Stimulated activated CD4-positive, alpha-beta T cell treated with anti-CD3 and anti-CD28 coated beads, Interleukin-12 subunit alpha, Interleukin-12 subunit beta, amount 100 ng/mL, for 24 hours (primary cell): Measurements from ENCODE around the gene RIPK4.

Experiments used
- DNase-seq, 2 experiments: peaks; one replicate each; pipeline ENCODE4 v3.0.0-alpha.2; 2020; ENCODE audit warnings: low read depth in 2 of 2

Gene RIPK4

DNA sequence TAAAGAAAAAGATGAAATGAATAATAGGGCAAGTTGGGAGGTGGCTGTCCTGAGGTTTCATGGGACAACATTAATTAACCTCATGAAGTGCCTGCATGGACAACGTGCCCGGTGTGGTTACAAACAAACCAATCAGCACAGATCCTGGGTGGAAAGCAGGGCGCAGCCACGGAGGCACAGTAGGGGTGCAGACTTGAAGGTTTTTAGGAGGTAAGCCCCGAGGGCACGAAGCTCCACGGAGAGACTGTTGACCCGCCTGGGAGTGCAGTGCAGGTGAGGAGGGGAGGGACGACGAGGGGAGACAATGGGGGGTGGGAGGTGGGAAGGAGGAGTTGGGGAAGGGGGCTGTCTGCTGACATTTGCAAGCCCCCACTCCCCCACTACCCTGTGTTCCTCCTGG lies 2.3 kb upstream of the RIPK4 start:
- DNase-seq = no peak

GRCh38 chr21:41768437-41769042 lies 1.7 kb upstream of the RIPK4 start:
- DNase-seq = no peak

GRCh38 chr21:41767606-41768436 lies 969 bp upstream of the RIPK4 start:
- DNase-seq = no peak

DNA sequence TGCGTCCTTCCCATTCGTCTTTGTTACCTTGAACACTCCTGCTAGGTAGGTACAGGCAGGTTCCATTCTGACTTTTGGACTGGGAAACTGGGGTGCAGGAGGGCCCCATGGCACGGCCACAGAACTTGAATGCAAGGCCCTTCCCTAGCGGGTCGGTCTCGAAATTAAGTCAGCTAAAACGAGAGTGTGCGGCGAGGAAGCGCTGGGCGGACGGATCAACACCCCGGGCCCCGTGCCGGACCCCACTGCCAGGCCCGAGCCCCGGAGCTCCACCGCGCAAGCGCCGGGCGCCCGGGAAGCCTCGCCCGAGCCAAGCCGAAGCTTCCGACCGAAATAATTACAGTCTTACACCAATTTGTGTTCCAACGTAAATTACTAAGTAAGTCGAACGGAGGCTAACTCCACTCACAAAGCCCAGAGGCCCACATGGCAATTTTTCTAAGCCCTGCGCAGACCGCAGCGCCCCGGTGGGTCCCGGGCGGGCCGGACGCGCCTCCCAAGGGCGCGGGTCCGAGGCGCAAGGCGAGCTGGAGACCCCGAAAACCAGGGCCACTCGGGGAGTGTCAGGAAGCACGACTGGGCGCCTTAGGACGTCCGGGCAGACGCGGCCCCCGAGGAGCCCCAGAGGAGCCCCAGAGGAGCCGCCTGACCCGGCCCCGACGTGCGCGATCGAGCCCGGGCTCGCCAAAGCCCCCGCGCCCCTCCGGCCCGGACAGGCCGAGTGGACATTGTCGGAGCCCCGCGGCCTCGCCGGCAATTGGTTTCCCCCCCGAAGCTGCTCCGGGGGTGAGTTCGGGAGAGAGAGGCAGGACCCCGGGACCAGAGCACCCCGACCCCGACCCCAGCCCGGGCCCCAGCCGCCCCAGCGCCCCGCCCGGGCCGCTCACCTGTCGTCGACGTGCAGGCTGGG lies 624 bp downstream of the RIPK4 start:
- DNase-seq = no peak

DNA sequence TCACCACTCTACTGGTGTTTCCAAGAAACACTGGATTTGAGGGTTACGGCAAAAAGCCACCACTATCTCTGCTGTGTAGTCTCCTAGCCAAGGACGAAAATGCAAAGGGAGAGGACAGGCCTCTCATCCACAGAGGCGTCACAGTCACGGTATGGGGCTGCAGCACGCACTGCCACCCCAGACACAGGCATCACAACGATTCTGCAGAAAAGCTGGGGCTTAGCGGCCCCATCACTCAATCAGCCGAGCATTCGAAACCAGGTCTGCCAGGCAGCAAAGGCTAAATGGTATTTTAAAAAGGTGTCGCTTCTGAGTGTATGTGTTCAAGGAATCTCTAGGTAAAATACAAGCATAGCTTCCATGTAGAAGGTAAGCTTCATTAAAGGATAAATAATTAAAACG lies 1.4 kb downstream of the RIPK4 start:
- no peak for DNase-seq

- no peak for DNase-seq
Observed at GRCh38 chr21:41764558-41765419, 2.1 kb downstream of the RIPK4 start.

- no peak for DNase-seq
Observed at GRCh38 chr21:41763996-41764395, 2.9 kb downstream of the RIPK4 start.

- no peak for DNase-seq
Observed at GRCh38 chr21:41763398-41763931, 3.4 kb downstream of the RIPK4 start.

GRCh38 chr21:41762753-41763152 lies 4.1 kb downstream of the RIPK4 start:
- no peak for DNase-seq

DNA sequence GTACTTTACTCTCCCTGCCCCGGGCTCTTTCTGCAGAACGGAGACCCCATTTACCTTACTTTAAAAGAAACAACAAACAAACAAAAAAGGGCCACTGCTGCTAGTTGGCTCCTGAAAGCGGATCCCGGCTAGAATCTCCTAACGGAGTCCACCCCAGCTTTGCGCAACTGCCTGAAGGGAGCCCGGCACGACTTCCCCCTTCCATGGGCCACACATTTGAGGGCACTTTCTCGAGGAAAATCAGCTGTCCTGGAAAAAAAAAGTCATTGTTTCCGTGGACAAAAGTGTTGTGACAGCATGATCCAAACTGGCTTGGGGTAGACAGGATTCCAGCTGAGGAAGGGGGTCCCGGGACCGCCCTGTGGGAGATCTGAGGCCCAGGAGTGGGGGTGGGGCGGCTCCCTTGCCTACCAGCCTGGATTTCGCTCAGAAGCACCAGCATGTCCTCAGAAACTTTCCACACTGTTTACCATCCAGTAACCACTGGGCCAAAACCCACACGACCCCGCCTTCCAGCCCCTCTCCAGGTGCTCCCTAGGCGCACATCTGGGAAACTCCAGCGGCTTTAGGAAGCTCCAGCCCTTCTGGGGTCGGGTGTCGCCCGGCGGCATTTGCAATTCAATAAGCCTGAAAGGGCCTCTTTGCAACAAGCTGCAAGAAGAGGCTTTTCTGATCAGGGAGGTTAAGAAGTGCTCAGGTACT lies 4.8 kb downstream of the RIPK4 start:
- no peak for DNase-seq

- DNase-seq = no peak
Observed at GRCh38 chr21:41761211-41761933, 5.5 kb downstream of the RIPK4 start.

DNA sequence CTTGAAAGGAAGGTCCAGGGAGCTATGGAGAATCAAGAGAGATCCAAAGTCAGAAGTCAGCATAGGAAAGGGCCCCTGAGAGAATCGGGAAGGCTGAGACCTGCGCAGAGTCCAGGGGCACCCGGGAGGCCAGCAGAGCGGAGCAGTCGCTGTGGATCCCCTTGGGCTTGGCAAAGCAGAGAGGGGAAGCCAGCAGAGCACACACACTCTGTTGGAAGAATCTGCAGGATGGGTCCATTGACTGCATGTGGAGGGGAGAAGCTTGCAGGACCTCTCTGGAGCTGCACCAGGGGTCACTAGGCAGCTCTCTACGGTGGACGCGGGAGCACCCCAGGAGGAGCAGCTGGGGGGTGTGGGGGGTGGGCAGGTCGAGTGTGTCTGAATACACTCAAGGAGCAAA lies 6.4 kb downstream of the RIPK4 start:
- no peak for DNase-seq

DNA sequence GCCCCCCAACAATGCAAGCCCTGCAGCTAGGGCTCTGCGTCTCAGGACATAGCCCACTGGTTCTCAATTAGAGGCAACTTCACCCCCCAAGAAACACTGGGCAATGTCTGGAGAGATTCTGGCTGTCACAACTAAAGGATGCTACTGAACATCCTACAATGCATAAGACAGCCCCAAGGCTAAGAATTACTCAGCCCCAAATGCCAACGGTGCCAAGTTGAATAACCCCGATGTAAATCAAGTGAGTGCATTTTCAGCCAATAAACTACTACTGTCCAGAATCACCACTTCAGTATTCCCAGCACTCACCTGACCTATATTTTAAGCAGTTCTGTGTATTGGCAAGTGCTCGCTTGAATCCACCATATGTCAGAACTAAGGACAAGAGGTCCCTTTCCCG lies 6.9 kb downstream of the RIPK4 start:
- no peak for DNase-seq

DNA sequence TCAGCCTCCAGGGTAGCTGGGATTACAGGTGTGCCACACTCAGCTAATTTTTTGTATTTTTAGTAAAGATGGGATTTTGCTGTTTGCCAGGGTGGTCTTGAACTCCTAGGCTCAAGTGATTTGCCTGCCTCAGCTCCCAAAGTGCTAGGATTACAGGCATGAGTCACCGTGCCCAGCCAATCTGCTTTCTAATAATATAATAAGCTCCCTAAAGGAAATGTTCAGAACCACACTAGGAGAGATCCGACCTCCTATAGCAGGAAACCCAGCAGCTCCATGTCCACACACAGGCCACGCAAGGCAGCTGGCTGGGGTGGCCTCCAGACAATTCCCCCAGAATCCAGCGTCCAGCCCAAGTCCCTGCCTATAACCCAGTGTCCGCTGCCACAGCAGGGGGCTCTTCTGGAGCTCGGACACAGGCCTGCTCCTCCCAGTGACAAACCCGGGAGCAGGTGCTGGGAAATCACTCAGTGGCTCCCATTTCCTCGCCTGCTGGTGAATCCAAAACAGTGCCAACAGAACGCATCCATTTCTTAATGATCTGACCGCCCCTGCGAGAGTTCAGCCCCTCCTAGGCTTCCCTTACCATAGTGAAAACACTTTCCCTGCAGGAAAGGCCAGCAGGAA lies 7.5 kb downstream of the RIPK4 start:
- no peak for DNase-seq

DNA sequence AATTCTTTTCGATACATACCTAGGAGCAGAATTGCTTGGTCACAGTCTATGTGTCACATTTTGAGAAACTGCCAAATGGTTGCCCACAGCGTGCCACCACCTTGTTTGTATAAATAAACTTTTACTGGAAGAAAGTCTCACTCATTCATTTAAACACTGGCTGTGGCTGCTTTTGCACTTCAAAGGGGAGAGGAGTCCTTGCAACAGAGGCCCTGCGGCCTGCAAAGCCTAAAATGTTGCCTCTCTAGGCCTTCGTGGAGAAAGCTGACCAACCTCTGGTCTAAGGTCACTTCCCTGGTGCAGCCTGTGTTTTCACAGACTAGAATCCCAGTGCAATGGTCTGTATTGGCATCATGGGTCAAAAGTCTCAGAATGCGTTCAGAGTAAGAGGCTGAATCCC lies 8.3 kb downstream of the RIPK4 start:
- DNase-seq = no peak

GRCh38 chr21:41755934-41756773 lies 10.7 kb downstream of the RIPK4 start:
- no peak for DNase-seq

GRCh38 chr21:41755258-41755933 lies 11.5 kb downstream of the RIPK4 start:
- no peak for DNase-seq

- no peak for DNase-seq
Observed at GRCh38 chr21:41754479-41754891, 12.4 kb downstream of the RIPK4 start.
